GM21717 (cell line): ENCODE results near the gene SEC14L6.

Source experiments
- ATAC-seq: cut with Tn5 transposase; IDR thresholded peaks from one replicate; pipeline ENCODE4 v1.9.1; 2021; ENCODE audit warnings: mild to moderate bottlenecking, moderate library complexity; ENCODE audit not compliant: unreplicated experiment

Gene SEC14L6

GRCh38 chr22:30500628-30501027 is 45.9 kb downstream of the SEC14L6 start:
- ATAC-seq = no peak

- ATAC-seq = no peak
Measured at GRCh38 chr22:30497466-30498150, 48.9 kb downstream of the SEC14L6 start.

GRCh38 chr22:30495041-30495784 is 51.3 kb downstream of the SEC14L6 start:
- no peak for ATAC-seq

- no peak for ATAC-seq
Measured at GRCh38 chr22:30492144-30492543, 54.4 kb downstream of the SEC14L6 start.

- no peak for ATAC-seq
Measured at GRCh38 chr22:30491381-30491780, 55.2 kb downstream of the SEC14L6 start.

GRCh38 chr22:30490399-30490798 is 56.1 kb downstream of the SEC14L6 start:
- no peak for ATAC-seq

- ATAC-seq = no peak
Measured at GRCh38 chr22:30488121-30488520, 58.4 kb downstream of the SEC14L6 start.

GRCh38 chr22:30486661-30487115 is 59.9 kb downstream of the SEC14L6 start:
- ATAC-seq = no peak

- ATAC-seq = no peak
Measured at GRCh38 chr22:30486118-30486517, 60.4 kb downstream of the SEC14L6 start.

- no peak for ATAC-seq
Measured at GRCh38 chr22:30485362-30485988, 61.1 kb downstream of the SEC14L6 start.

- ATAC-seq = no peak
Measured at GRCh38 chr22:30483169-30483568, 63.4 kb downstream of the SEC14L6 start.

- no peak for ATAC-seq
Measured at GRCh38 chr22:30481711-30482110, 64.8 kb downstream of the SEC14L6 start.

- ATAC-seq = no peak
Measured at GRCh38 chr22:30479981-30480380, 66.6 kb downstream of the SEC14L6 start.

- no peak for ATAC-seq
Measured at GRCh38 chr22:30474683-30475424, 71.7 kb downstream of the SEC14L6 start.

GRCh38 chr22:30474121-30474520 is 72.4 kb downstream of the SEC14L6 start:
- ATAC-seq = no peak

GRCh38 chr22:30472994-30473720 is 73.4 kb downstream of the SEC14L6 start:
- no peak for ATAC-seq
